ENCODE results near the gene COX6B1.
A peak's percentile ranks its signal among the peaks of the same experiment; 100 is the strongest.
"Not testable (repeated sequence)": the region's sequence is repeated elsewhere in the genome, so short reads cannot be mapped to it uniquely, and the experiment has no call there.

COX6B1 gene, protein sequence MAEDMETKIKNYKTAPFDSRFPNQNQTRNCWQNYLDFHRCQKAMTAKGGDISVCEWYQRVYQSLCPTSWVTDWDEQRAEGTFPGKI

DNA sequence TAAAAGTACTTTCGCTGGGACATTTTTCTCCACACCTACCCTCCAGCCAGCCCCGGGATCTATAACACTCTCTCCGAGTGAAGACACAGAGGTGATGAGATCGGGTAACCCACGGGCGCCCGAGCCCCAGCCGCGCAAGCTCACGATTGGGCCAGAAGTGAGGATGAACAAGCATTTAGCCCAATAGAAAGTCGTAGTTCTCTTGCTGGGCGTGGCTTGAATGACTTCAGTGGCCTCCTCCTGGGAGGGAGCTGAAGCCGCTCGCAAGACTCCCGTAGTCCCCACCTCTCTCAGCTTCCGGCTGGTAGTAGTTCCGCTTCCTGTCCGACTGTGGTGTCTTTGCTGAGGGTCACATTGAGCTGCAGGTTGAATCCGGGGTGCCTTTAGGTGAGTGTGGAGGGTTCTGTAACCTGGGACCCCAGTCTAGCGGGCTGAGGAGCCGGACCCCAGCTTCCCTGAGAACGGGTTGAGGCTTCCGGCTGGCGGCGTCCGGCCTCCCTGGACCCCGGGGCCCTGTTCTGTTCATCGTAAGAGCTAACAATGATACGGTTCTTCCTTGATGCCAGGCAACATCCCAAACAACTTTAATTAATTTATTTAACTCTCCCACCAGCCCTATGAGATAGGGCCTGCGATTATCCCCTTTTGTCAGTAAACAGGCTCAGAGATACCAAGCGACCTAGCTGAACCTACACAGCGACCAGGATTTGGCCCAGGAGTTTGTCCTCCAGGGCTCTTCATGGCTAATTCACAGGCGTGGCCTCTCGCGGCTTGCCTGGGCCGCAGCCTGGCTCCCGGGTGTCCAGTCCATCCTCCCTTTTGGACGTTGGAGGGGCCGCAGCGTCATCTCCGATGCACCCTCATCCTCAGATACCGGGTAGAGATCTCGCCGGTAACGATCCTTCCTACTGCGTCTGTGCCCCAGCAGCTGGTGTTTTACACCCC is at the start of gene COX6B1:
Gene COX6B1, plus strand, starts transcription at position 307 of the 945 bp plus-strand sequence. CDS start 2,921 bp downstream, outside the sequence.
- DNase-seq (ENCODE audit: low read depth in 4 of 4, low spot score in 1 of 4) = peak; percentile 68 to 92 (median 82)

DNA sequence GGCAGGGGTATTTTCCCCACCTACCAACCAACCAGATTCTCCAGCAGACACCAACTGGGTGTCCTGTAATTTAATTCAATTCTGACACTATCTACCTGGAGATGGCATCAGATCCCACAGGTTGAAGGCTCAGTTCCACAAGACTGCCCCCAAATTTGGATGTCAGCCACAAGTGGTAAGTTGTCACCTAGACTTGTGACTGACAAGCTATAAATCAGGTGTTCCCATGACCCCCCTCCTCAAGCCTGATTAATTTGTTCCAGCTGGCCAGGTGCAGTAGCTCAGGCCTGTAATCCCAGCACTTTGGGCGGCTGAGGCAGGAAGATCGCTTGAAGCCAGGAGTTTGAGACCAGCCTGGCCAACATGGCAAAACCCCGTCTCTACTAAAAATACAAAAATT is 46.2 kb upstream of the COX6B1 start:
- DNase-seq (ENCODE audit: low read depth in 4 of 4, low spot score in 1 of 4) = no peak

DNA sequence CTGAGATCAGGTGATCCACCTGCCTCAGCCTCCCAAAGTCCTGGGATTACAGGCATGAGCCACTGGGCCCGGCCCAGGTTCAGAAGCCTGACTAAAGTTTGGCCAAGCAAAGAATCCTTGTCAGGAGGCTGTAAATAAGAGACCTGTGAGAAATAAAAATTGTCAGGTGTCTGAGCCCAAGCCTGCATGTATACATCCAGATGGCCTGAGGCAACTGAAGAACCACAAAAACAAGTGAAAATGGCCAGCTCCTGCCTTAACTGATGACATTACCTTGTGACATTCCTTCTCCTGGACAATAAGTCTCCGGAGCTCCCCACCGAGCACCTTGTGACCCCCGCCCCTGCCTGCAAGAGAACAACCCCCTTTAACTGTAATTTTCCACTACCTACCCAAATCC is 43.7 kb upstream of the COX6B1 start:
- DNase-seq (ENCODE audit: low read depth in 4 of 4, low spot score in 1 of 4) = not testable (repeated sequence)

DNA sequence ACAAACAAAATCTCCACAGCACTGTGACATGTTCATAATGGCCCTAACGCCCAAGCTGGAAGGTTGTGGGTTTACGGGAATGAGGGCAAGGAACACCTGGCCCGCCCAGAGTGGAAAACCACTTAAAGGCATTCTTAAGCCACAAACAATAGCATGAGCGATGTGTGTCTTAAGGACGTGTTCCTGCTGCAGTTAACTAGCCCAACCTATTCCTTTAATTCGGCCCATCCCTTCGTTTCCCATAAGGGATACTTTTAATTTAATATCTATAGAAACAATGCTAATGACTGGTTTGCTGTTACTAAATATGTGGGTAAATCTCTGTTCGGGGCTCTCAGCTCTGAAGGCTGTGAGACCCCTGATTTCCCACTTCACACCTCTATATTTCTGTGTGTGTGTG is 41.0 kb upstream of the COX6B1 start:
- DNase-seq (ENCODE audit: low read depth in 4 of 4, low spot score in 1 of 4) = not testable (repeated sequence)

DNA sequence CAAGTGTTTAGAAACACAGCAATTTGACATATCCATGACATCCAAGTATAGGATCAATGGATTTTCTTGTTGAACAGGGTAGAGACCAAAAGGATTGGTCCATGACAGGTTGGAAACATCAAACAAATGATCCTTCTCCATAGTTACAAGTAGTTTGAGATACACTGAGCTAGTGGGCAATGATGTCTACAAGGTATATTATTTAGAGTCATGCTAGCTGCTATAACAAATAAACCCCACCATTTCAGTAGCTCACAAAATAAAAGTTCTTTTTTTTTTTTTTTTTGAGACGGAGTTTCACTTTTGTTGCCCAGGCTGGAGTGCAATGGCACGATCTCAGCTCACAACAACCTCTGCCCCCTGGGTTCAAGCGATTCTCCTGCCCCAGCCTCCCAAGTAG is 40.5 kb upstream of the COX6B1 start:
- DNase-seq (ENCODE audit: low read depth in 4 of 4, low spot score in 1 of 4) = no peak

DNA sequence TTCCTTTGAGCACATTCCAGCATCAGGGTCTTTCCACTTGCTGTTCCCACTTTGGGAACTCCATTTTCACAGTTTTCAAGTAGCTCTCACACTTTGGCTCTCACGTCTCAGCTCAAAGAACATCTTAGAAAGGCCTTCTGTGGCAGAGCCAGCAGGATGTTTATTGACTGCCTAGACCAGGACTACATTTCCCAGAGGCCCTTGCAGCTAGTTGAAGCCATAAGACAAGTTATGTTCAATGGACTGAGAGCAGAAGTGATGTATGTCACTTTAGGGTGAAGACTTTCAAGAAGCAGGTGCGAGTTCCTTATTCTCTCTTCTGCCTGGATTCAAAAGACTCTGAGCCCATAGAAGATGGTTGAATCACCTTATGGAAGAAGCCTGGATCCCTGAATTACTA is 39.9 kb upstream of the COX6B1 start:
- DNase-seq (ENCODE audit: low read depth in 4 of 4, low spot score in 1 of 4) = no peak

DNA sequence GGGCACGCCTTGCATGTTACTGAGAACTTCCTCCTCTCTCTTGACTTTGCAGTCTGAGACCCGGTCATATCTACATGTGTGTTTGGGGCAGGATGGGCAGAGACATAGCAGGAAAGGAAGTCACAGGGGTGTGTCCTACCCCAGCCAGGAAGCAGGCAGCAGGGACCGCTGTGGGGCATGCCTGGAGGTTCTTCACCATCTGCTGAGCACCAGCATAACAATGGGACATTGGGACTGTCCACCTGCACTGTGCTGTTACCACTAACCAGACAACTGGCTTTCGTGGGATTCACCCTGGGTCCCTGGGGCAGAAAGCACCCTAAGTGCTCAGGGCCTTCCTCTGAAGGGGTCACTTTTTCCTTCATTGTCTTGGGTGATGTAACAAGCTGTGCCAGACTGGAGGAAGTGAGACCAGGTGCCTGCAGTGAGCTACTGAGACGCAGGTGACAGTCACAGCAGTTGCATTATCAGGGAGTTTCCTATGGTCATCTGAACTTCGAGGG is 38.2 kb upstream of the COX6B1 start:
- no peak for DNase-seq (ENCODE audit: low read depth in 4 of 4, low spot score in 1 of 4)

DNA sequence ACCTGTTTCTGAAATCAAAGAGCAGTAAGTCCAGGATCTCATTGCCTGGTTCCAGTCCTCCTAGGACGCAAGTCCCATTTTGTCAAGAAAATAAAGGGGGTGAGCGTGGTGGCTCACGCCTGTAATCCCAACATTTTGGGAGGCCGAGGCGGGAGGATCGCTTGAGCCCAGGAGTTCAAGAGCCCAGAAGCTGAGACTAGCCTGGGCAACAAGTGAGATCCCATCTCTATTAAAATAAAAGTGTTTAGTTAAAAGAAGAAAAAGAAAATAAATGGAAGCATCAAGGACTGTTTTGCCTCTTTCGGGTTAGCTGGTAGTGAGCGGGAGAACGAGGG is 35.9 kb upstream of the COX6B1 start:
- DNase-seq (ENCODE audit: low read depth in 4 of 4, low spot score in 1 of 4) = no peak

DNA sequence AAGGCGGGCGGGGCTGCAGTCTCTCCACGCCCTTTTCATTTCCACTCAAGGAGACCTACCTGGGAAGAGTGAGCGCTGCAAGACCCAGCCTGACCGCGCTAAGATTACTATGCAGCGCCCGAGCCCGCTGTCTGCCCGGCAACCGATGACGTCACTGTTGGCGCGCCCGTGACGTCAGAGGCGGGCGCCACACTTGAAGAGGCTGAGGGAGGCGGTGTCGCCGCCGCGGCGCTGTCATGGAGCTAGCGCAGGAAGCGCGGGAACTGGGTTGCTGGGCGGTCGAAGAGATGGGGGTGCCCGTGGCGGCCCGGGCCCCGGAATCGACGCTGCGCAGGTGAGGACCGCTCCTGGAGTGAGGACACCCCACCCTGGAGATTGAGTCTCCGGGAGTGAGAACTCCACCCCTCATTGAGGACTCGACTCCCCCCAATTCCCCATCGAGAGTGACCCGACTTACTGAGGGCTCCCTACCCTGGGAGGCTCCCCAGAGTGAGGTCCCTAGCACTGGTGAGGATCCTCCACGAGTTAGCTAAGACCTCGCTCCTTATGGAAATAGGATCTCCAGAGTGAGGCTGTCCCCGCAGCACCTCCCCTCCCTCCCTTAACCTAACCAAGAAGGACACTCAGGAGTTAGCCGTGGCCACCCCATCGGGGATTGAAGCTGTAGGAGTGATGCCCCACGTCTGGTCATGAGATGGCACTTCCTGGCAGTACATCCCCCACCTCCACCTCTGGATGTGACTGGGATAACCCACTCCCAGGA is 35.4 kb upstream of the COX6B1 start, which contains the start of gene HAUS5:
Gene HAUS5, plus strand, starts transcription at position 177 of the 763 bp plus-strand sequence. Its CDS starts 60 bp downstream, at position 237.
- DNase-seq (ENCODE audit: low read depth in 4 of 4, low spot score in 1 of 4) = peak; percentile 83 to 95 (median 92)

DNA sequence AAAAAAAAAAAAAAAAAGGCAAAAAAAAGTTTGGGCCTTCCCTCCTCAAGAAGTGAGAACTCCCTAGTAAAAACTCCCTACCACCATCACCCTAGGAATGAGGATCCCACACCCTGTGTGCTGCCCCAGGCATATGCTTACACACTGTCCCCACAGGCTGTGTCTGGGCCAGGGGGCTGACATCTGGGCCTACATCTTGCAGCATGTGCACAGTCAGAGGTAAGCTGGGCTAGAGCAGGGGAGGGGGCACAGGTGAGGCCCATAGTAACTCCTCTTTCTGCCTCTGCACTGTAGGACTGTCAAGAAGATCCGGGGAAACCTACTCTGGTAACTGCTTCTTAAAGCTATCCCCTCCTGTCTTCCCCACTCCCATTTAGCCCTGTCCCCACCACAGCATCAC is 34.5 kb upstream of the COX6B1 start:
- no peak for DNase-seq (ENCODE audit: low read depth in 4 of 4, low spot score in 1 of 4)

DNA sequence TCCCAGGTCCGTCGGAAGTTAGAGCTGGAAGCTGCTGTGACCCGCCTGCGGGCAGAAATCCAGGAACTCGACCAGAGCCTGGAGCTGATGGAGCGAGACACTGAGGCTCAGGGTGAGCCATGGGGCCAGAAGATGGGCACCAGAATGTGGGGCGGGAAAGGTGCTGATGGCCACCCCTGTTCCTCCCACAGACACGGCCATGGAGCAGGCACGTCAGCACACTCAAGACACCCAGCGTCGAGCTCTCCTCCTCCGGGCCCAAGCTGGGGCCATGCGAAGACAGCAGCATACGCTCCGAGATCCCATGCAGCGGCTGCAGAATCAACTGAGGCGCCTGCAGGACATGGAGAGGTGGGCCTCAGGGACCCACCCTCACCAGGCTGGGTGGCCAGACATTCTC is 33.1 kb upstream of the COX6B1 start:
- DNase-seq (ENCODE audit: low read depth in 4 of 4, low spot score in 1 of 4) = no peak

DNA sequence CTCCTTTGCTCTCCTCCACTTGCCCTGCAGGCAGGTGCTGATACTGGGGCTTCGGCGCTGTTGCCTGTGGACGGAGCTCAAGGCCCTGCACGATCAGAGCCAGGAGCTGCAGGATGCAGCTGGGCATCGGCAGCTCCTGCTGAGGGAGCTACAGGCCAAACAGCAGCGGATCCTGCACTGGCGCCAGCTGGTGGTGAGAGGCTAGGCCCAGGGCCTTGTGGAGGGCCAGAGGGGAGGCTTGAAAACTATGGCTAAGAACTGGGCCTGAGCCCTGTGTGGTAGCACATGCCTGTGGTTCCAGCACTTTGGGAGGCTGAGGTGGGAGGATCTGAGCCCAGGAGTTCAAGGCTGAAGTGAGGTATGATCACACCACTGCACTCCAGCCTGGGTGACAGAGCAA is 29.3 kb upstream of the COX6B1 start:
- DNase-seq (ENCODE audit: low read depth in 4 of 4, low spot score in 1 of 4) = no peak

DNA sequence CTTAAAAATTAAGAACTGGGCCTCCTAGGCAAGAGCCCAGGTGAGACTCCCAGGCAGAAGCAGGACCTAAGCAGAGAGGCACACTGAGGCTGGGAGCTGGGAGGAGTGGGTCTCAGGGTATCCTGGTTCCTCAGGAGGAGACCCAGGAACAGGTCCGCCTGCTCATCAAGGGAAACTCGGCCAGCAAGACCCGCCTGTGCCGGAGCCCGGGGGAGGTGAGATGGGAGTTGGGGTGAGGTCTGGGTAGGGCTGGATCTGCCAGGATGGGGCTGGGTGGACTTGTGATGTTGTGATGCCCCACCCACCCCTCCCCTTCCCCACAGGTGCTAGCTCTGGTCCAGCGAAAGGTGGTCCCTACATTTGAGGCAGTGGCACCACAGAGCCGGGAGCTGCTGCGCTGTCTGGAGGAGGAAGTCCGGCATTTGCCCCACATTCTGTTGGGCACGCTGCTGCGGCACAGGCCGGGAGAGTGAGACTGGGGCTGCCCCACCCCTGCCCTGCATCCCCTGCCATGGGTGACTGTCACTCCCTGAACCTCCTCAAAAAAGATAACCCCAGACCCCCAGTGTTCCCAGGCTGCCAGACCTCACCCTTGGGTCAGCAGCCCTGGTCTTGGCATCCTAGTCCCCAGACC is 28.7 kb upstream of the COX6B1 start:
- no peak for DNase-seq (ENCODE audit: low read depth in 4 of 4, low spot score in 1 of 4)

DNA sequence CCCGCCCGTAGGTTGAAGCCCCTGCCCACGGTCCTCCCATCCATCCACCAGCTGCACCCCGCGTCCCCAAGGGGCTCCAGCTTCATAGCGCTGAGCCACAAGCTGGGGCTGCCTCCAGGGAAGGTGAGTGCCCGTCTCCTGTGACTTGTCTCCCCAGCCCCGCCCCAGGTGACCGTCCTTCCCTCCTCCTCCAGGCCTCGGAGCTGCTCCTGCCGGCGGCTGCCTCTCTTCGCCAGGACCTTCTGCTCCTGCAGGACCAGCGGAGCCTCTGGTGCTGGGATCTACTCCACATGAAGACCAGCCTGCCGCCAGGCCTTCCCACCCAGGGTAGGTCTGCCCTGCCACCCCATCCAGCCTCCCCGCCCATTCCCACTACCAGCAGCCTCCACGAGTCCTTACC is 28.1 kb upstream of the COX6B1 start:
- DNase-seq (ENCODE audit: low read depth in 4 of 4, low spot score in 1 of 4) = no peak

DNA sequence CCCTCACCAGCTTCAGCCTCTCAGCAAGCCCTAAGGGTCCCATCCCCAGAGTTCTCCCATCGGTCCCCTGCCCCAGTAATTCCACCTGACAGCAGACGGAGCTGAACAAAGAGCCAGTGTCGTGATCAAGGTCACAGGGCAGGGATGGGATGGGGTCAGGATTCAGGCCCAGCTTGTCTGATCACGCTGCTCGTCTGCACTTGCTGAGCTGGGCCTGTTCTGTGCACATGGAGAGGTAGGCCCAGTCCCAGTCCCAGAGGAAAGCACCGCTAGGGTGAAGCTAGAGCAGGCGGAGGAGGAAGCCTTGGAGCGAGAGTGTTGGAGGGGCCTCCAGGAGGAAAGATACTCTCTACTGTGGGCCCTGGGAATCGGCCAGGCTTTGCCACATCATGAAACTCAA is 26.4 kb upstream of the COX6B1 start:
- DNase-seq (ENCODE audit: low read depth in 4 of 4, low spot score in 1 of 4) = no peak

DNA sequence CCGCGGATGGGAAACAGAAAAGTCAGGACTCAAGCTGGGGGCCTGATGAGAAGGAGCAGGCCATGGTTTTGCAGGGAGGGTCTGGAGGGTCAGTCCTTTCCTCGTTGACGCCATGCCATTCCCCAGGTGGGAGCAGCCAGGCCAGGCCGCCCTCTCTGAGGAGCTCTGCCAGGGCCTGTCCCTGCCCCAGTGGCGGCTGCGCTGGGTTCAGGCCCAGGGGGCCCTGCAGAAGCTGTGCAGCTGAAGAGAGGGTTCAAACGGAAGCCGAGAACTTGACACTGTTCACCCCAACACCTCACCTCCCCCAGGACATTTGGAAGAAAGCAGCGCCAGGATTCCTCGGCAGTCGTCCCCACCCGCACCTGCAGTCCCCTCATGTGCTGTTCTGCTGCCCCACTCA is 25.4 kb upstream of the COX6B1 start:
- no peak for DNase-seq (ENCODE audit: low read depth in 4 of 4, low spot score in 1 of 4)

DNA sequence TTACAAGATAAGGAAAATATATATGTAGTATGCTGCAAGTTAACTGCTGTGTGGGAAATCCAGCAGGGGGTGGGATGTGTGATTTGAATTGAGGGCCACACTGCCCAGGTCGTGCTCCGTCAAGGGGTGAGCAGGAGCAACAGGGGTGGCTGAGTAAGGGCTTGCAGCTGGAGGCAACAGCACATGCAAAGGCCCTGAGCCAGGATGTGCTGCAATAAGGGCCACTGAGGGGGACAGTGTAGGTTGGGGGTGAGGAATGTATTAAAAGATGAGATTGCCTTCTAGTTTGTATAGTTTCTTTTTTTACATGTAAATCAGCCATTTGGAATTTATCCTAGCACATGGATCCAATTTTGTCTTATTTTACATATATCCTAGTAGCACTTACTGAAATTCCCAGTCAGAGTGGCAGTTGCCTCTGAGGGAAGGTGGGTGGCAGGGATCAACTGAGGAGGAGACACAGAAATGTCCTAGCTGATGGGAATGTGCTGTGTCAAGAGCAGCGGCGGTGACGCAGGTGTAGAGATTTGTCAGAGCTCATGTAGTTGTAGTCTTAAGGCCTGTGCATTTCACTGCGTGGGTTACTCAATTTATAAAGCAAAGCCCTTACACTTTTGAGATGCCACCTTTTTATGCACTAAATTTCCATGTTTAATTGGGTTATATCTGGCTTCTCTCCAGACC is 24.7 kb upstream of the COX6B1 start:
- no peak for DNase-seq (ENCODE audit: low read depth in 4 of 4, low spot score in 1 of 4)

DNA sequence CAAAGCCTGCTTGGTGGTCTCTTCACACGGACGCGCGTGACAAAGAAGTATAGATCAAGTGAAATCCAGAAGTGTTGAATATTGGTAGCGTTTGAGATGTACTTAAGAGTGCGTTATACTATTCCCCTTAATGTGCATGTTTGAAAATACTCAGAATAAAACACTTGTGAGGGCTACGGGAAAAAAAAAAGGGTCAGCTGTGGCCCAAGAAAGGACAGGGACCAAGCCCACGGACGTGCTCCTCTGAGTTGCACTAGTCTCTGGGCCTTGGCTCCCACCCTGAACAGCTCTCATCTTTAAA is 19.9 kb upstream of the COX6B1 start:
- no peak for DNase-seq (ENCODE audit: low read depth in 4 of 4, low spot score in 1 of 4)

DNA sequence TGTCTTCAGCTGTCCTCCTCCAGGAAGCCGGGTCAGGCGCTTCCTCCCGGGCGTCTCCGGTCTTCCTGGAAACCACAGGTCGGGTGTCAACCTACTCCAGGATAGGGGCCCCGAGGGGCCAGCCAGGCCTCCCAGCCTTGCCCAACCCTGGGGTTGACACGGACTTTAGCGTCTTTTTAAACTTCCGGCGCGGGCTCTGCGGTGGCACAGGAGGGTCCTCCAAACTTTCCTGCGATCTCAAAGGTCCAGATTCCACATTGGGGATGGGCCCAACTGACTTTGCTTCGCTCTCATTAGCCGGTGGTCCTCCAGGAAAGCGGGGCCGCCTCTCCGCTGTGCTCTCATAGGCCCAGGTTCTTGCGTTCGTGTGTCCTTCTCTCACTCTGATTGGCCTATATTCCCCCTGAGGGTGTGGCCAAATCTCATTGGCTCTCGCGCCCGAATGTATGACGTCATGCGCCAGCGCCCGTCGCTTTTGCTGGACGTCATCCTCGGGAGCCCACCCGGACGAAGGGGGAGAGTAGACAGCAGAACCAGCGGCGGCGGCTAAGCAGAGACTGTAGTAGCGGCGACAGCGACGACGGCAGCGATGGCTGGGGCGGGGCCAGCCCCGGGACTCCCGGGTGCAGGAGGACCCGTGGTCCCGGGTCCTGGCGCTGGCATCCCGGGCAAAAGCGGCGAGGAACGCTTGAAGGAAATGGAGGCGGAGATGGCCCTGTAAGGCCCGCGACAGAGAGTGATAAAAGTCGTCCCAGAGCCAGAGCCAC is 19.4 kb upstream of the COX6B1 start, which contains the start of gene RBM42:
Gene RBM42, plus strand, starts transcription at position 472 of the 767 bp plus-strand sequence. Its CDS starts 118 bp downstream, at position 590.
- DNase-seq (ENCODE audit: low read depth in 4 of 4, low spot score in 1 of 4) = peak; percentile 85 to 94 (median 92)

DNA sequence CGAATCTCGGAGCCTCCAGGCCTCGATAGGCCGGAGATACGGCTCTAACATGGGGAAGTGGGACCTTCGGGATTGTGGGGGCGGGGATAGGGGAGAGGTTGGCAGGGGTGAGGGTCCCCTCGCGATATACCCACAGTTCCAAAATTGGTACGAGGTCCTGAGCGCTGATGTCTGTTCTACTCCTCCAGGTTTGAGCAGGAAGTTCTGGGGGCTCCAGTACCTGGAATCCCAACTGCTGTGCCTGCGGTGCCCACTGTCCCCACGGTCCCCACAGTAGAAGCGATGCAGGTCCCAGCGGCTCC is 18.8 kb upstream of the COX6B1 start:
- DNase-seq (ENCODE audit: low read depth in 4 of 4, low spot score in 1 of 4) = no peak

All from stimulated activated CD4-positive, alpha-beta T cell treated with anti-CD3 and anti-CD28 coated beads, Interleukin-1b, Interleukin-23, amount 100 ng/mL, for 24 hours (primary cell).